HG02588 (cell line): ENCODE measurements around the gene CLEC4C.

Experiments used
- ATAC-seq: cut with Tn5 transposase; IDR thresholded peaks from one replicate; pipeline ENCODE4 v1.9.1; 2021; ENCODE audit warnings: mild to moderate bottlenecking, moderate library complexity; ENCODE audit not compliant: unreplicated experiment

CLEC4C gene

GRCh38 chr12:7729746-7730145, 17.4 kb downstream of the CLEC4C start:
- ATAC-seq: no peak

- no peak for ATAC-seq
Measured at GRCh38 chr12:7723926-7724325, 23.2 kb downstream of the CLEC4C start.

GRCh38 chr12:7719946-7720730, 27.0 kb downstream of the CLEC4C start:
- no peak for ATAC-seq

GRCh38 chr12:7716381-7716780, 30.8 kb downstream of the CLEC4C start:
- no peak for ATAC-seq

GRCh38 chr12:7712841-7713442, 34.2 kb downstream of the CLEC4C start:
- ATAC-seq: no peak

- ATAC-seq: no peak
Measured at GRCh38 chr12:7711133-7711532, 36.0 kb downstream of the CLEC4C start, which contains the start of gene DPPA3. Gene DPPA3, plus strand, starts transcription at chr12:7711433. Its CDS starts 138 bp downstream, at chr12:7711571.

GRCh38 chr12:7709969-7710675, 37.1 kb downstream of the CLEC4C start:
- no peak for ATAC-seq

GRCh38 chr12:7705846-7706245, 41.3 kb downstream of the CLEC4C start:
- no peak for ATAC-seq

GRCh38 chr12:7695566-7696197, 51.5 kb downstream of the CLEC4C start, which contains the start of gene GDF3:
Gene GDF3, minus strand, starts transcription at chr12:7695775. Its CDS starts 47 bp downstream, at chr12:7695728.
- ATAC-seq: no peak

- ATAC-seq: no peak
Measured at GRCh38 chr12:7695237-7695560, 52.0 kb downstream of the CLEC4C start.

- no peak for ATAC-seq
Measured at GRCh38 chr12:7694556-7695236, 52.5 kb downstream of the CLEC4C start.

GRCh38 chr12:7693793-7694192, 53.4 kb downstream of the CLEC4C start:
- ATAC-seq: no peak

GRCh38 chr12:7681535-7681934, 65.6 kb downstream of the CLEC4C start:
- no peak for ATAC-seq
